H1 (cell line): Measurements from ENCODE around the gene LOXL1. TPM values are rescaled to one million over a fixed set of nuclear protein-coding genes. Genes with fewer than 3 reads are reported as not detected.

Experiments used
- CTCF ChIA-PET: fragments of 300-600 bp; sonication (Branson Sonifier 250); formaldehyde crosslinking; loops from one replicate; lab custom pipeline; 2021; ENCODE audit not compliant: partially characterized antibody; lab: Charles Lee
- POLR2A ChIA-PET: fragments of 300-600 bp; sonication (Branson Sonifier 250); formaldehyde crosslinking; loops from one replicate; lab custom pipeline; 2021; ENCODE audit warnings: inconsistent platforms; ENCODE audit not compliant: partially characterized antibody; lab: Charles Lee
- DNase-seq, 2 experiments: peaks; one replicate each; pipeline versions ENCODE4 v3.0.0 to v3.0.0-alpha.2; 2010 to 2022; ENCODE audit warnings: low spot score in 2 of 2, low read depth in 1 of 2, mixed read lengths in 1 of 2
- FAIRE-seq: peaks from 2 replicates; lab custom pipeline; 2011; peaks lifted over from hg19 to GRCh38; lab: Jason Lieb, UNC
- H2AFZ ChIP-seq: 2 replicates; pipeline ENCODE4 v1.8.1; 2012; ENCODE audit warnings: low read length, inconsistent platforms
- H2AK5ac ChIP-seq: 2 replicates; pipeline ENCODE4 v1.6.1; 2013; ENCODE audit warnings: low read depth, low read length
- H2BK120ac ChIP-seq: replicated peaks from 2 replicates; pipeline ENCODE3; 2013; ENCODE audit warnings: low read depth, low read length, inconsistent platforms
- H2BK12ac ChIP-seq: 2 replicates; pipeline ENCODE4 v1.6.1; 2013; ENCODE audit warnings: low read depth, low read length
- H2BK15ac ChIP-seq: 2 replicates; pipeline ENCODE4 v1.6.1; 2013; ENCODE audit warnings: low read length
- H2BK20ac ChIP-seq: 2 replicates; pipeline ENCODE4 v1.6.1; 2013; ENCODE audit warnings: low read length
- H2BK5ac ChIP-seq: 2 replicates; pipeline ENCODE4 v1.6.1; 2013; ENCODE audit warnings: low read depth, low read length
- H3K14ac ChIP-seq: 2 replicates; pipeline ENCODE4 v1.6.1; 2013; ENCODE audit warnings: inconsistent platforms; ENCODE audit not compliant: insufficient read length
- H3K18ac ChIP-seq: 2 replicates; pipeline ENCODE4 v1.6.1; 2013; ENCODE audit warnings: low read length; ENCODE audit errors: extremely low read depth
- H3K23ac ChIP-seq: 2 replicates; pipeline ENCODE4 v1.6.1; 2013; ENCODE audit warnings: inconsistent platforms; ENCODE audit not compliant: insufficient read length
- H3K23me2 ChIP-seq: 2 replicates; pipeline ENCODE4 v1.6.1; 2013; ENCODE audit warnings: low read depth, low read length
- H3K27ac ChIP-seq: 2 replicates; pipeline ENCODE4 v1.6.1; 2011; ENCODE audit warnings: low read depth, low read length, inconsistent platforms
- H3K27me3 ChIP-seq, 4 experiments: replicated peaks in 1 of 4; 1 replicate in 1 of 4; 2 replicates in 3 of 4; pipeline versions ENCODE4 v1.6.1 to v1.8.1; 2011 to 2013; ENCODE audit warnings: low read length in 3 of 4, mild to moderate bottlenecking in 3 of 4, inconsistent platforms in 2 of 4, mixed read lengths in 2 of 4, moderate library complexity in 1 of 4; ENCODE audit not compliant: control insufficient read depth in 3 of 4, insufficient read depth in 3 of 4; ENCODE audit errors: extremely low read depth in 1 of 4
- H3K36me3 ChIP-seq, 4 experiments: 2 replicates each; pipeline versions ENCODE4 v1.6.1 to v1.8.1; 2011 to 2013; ENCODE audit warnings: mild to moderate bottlenecking in 4 of 4, low read length in 3 of 4, moderate library complexity in 2 of 4, control low read depth in 1 of 4, inconsistent platforms in 1 of 4; ENCODE audit not compliant: insufficient read depth in 4 of 4, control insufficient read depth in 2 of 4
- H3K4ac ChIP-seq: replicated peaks from 2 replicates; pipeline ENCODE3; 2013; ENCODE audit warnings: low read length, low read depth, mixed read lengths, inconsistent platforms; ENCODE audit not compliant: insufficient read length
- H3K4me1 ChIP-seq, 4 experiments: replicated peaks in 1 of 4; 1 replicate in 1 of 4; 2 replicates in 3 of 4; pipeline versions ENCODE4 v1.6.1 to v1.8.1; 2011 to 2013; ENCODE audit warnings: low read length in 3 of 4, inconsistent platforms in 2 of 4, mixed read lengths in 1 of 4; ENCODE audit not compliant: insufficient read depth in 4 of 4, control insufficient read depth in 3 of 4
- H3K4me2 ChIP-seq, 2 experiments: 2 replicates each; pipeline versions ENCODE4 v1.6.1 to v1.8.1; 2011 to 2013; ENCODE audit warnings: low read depth in 2 of 2, low read length in 2 of 2, control low read depth in 1 of 2, inconsistent platforms in 1 of 2, mild to moderate bottlenecking in 1 of 2; ENCODE audit not compliant: insufficient read depth in 1 of 2
- H3K4me3 ChIP-seq, 4 experiments: fragments of 200-600, 300-600 bp in 1 of 4; sonication (generic), shearing (Covaris generic), sonication (Bioruptor Twin) in 1 of 4; 2 replicates each; pipeline versions ENCODE4 v1.5.1 to v1.8.1; 2011 to 2016; ENCODE audit warnings: low read length in 4 of 4, low read depth in 3 of 4, control low read depth in 2 of 4, inconsistent platforms in 2 of 4, mild to moderate bottlenecking in 2 of 4, mixed read lengths in 1 of 4, moderate library complexity in 1 of 4; ENCODE audit not compliant: insufficient read depth in 2 of 4; ENCODE audit errors: extremely low read depth in 1 of 4
- H3K56ac ChIP-seq: replicated peaks from 2 replicates; pipeline ENCODE3; 2013; ENCODE audit warnings: low read depth, mild to moderate bottlenecking, mixed read lengths, low read length, inconsistent platforms; ENCODE audit not compliant: insufficient read length
- H3K79me1 ChIP-seq: 2 replicates; pipeline ENCODE4 v1.6.1; 2013; ENCODE audit warnings: low read depth, low read length, control low read depth
- H3K79me2 ChIP-seq, 2 experiments: 2 replicates each; pipeline versions ENCODE4 v1.6.1 to v1.8.1; 2012 to 2013; ENCODE audit warnings: low read length in 2 of 2, mild to moderate bottlenecking in 2 of 2, inconsistent platforms in 1 of 2; ENCODE audit not compliant: insufficient read depth in 2 of 2, control insufficient read depth in 1 of 2
- H3K9ac ChIP-seq, 4 experiments: replicated peaks in 1 of 4; 1 replicate in 1 of 4; 2 replicates in 3 of 4; pipeline versions ENCODE4 v1.6.1 to v1.8.1; 2011 to 2013; ENCODE audit warnings: low read depth in 3 of 4, low read length in 3 of 4, control low read depth in 2 of 4, mild to moderate bottlenecking in 2 of 4, moderate library complexity in 2 of 4, inconsistent platforms in 1 of 4; ENCODE audit errors: extremely low read depth in 1 of 4
- H3K9me3 ChIP-seq, 2 experiments: 2 replicates each; pipeline versions ENCODE4 v1.6.1 to v1.8.1; 2012 to 2013; ENCODE audit warnings: mild to moderate bottlenecking in 2 of 2, moderate library complexity in 2 of 2, control low read depth in 1 of 2, inconsistent platforms in 1 of 2, low read depth in 1 of 2, low read length in 1 of 2, mixed read lengths in 1 of 2; ENCODE audit not compliant: insufficient read depth in 2 of 2
- H4K20me1 ChIP-seq, 2 experiments: replicated peaks in 1 of 2; 2 replicates each; pipeline versions ENCODE3 to v1.8.1; 2011 to 2013; ENCODE audit warnings: inconsistent platforms in 2 of 2, low read length in 2 of 2, mild to moderate bottlenecking in 1 of 2; ENCODE audit not compliant: insufficient read depth in 2 of 2, control insufficient read depth in 1 of 2
- H4K5ac ChIP-seq: 2 replicates; pipeline ENCODE4 v1.6.1; 2013; ENCODE audit warnings: low read length, low read depth, mixed read lengths, inconsistent platforms; ENCODE audit not compliant: insufficient read length
- H4K8ac ChIP-seq: 2 replicates; pipeline ENCODE4 v1.8.0; 2013; ENCODE audit warnings: mild to moderate bottlenecking, moderate library complexity, low read length, inconsistent platforms; ENCODE audit not compliant: insufficient read depth; ENCODE audit errors: extremely low read depth
- H4K91ac ChIP-seq: replicated peaks from 2 replicates; pipeline ENCODE3; 2013; ENCODE audit warnings: low read length, mixed read lengths, inconsistent platforms; ENCODE audit not compliant: insufficient read length
- FOSL1 ChIP-seq: IDR thresholded peaks from 2 replicates; pipeline ENCODE4 v1.6.1; 2011; ENCODE audit warnings: mild to moderate bottlenecking, low read depth, low read length, moderate library complexity; ENCODE audit not compliant: insufficient read depth
- GTF2F1 ChIP-seq: IDR thresholded peaks from 2 replicates; pipeline ENCODE4 v1.6.1; 2012; ENCODE audit warnings: low read depth, low read length, improper control_type of control experiment, borderline replicate concordance
- RAD21 ChIP-seq, 2 experiments: IDR thresholded peaks in 1 of 2; conservative IDR thresholded peaks in 1 of 2; 2 replicates each; pipeline ENCODE4 v1.6.1; 2011; ENCODE audit warnings: low read depth in 2 of 2, low read length in 2 of 2, improper control_type of control experiment in 1 of 2, inconsistent platforms in 1 of 2, mild to moderate bottlenecking in 1 of 2, moderate library complexity in 1 of 2
- RNF2 ChIP-seq: fragments of 200-900, 300-1000 bp; sonication (generic); IDR thresholded peaks from 2 replicates; pipeline ENCODE4 v1.7.1; 2016; ENCODE audit warnings: borderline replicate concordance, low read depth, mild to moderate bottlenecking, antibody characterized with exemption, low read length; ENCODE audit not compliant: poor library complexity, severe bottlenecking; ENCODE audit errors: missing control alignments
- RXRA ChIP-seq: IDR thresholded peaks from 2 replicates; pipeline ENCODE4 v1.6.1; 2011; ENCODE audit warnings: low read depth, mild to moderate bottlenecking, low read length, moderate library complexity; ENCODE audit not compliant: insufficient read depth
- SP1 ChIP-seq: IDR thresholded peaks from 2 replicates; pipeline ENCODE4 v1.6.1; 2011; ENCODE audit warnings: low read depth, low read length
- SRF ChIP-seq: IDR thresholded peaks from 2 replicates; pipeline ENCODE4 v1.6.1; 2011; ENCODE audit warnings: mild to moderate bottlenecking, low read depth, low read length, moderate library complexity
- TAF7 ChIP-seq: optimal IDR thresholded peaks from 2 replicates; pipeline ENCODE3; 2011; ENCODE audit warnings: low read depth, mild to moderate bottlenecking, inconsistent platforms, low read length, moderate library complexity, borderline replicate concordance
- TCF12 ChIP-seq: IDR thresholded peaks from 2 replicates; pipeline ENCODE4 v1.6.1; 2011; ENCODE audit warnings: low read depth, mild to moderate bottlenecking, low read length
- TEAD4 ChIP-seq: IDR thresholded peaks from 2 replicates; pipeline ENCODE4 v1.6.1; 2012; ENCODE audit warnings: low read depth, low read length, inconsistent platforms, mixed read lengths
- YY1 ChIP-seq: IDR thresholded peaks from 2 replicates; pipeline ENCODE4 v1.6.1; 2011; ENCODE audit warnings: low read depth, mild to moderate bottlenecking, low read length
- WGBS, 2 experiments: shearing (Covaris generic) in 1 of 2; methylation state at CpG; one replicate each; pipeline versions ENCODE4 v1.1.6 to v1.1.7; 2013 to 2015; ENCODE audit warnings: low lambda C conversion rate in 2 of 2, mixed read lengths in 2 of 2, inconsistent platforms in 1 of 2, low coverage in 1 of 2, missing lambda C conversion rate in 1 of 2; ENCODE audit not compliant: insufficient replicate concordance in 2 of 2, insufficient coverage in 1 of 2, insufficient read length in 1 of 2; ENCODE audit errors: extremely low coverage in 1 of 2, missing lambda C conversion rate in 1 of 2; 5-methylcytosine and 5-hydroxymethylcytosine counted together
- polyA plus RNA-seq, 7 experiments: library from polyadenylated mRNA; depleted of rRNA in 3 of 7; stranded (reverse) in 5 of 7; unstranded in 2 of 7; fragments of >200 nt in 5 of 7; fragments of 200-250 nt in 2 of 7; gene quantifications; 1 replicate in 5 of 7; 2 replicates in 1 of 7; 4 replicates in 1 of 7; pipeline versions ENCODE4 v1.2.1 to v1.2.3, GENCODE V29; 2011 to 2013; ENCODE audit warnings: missing spikeins in 2 of 7, mixed read lengths in 2 of 7
- total RNA-seq: library from RNA; stranded (reverse); fragmentation: NEBNext Ultra II Directional; extraction: Animal tissue kit (Norgen Biotek cat#: 25700); gene quantifications from 2 replicates; pipeline ENCODE4 v1.2.1, GENCODE V29; 2021
- TF ChIP-seq, protein P1 (sequence below): IDR thresholded peaks from 2 replicates; pipeline ENCODE4 v1.6.1; 2011; ENCODE audit warnings: low read depth, mild to moderate bottlenecking, low read length; ENCODE audit not compliant: insufficient read depth
- TF ChIP-seq, protein P2 (sequence below): IDR thresholded peaks from 2 replicates; pipeline ENCODE4 v1.6.1; 2012; ENCODE audit warnings: inconsistent platforms

The LOXL1 gene
- total and polyA plus RNA-seq, 2 of the 8 experiments (the other 6 are each of a cell fraction or from before 2014, with no cell fraction given): 8.1 to 14.4 TPM

DNA sequence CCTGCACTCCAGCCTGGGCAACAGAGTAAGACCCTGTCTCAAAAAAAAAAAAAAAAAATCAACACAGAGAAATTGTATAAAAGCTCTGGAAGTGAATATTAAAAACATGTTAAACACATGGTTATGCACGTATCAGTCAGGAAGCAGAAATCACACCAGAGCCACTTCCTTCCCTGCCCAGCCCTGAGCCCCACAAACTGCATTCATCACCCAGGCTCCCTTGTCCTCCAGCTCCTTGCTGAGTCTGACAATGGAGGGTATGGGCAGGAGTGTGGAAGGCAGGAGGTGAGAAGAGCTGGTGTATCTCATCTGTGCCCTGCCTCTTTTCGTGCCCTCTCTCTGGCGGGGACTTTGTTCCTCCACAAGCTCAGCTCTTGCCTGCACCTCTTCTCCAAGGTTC is 12.1 kb upstream of the LOXL1 start:
- Histone ChIP-seq H3K18ac (no peak overlapping the region), H2BK15ac (no peak overlapping the region), H3K36me3 (peaks cover 0 to 11% (median 0%) of the 10 kb centered on the region in 4 experiments; a peak in 1 of 8 replicates), H4K20me1 (no peaks in the 10 kb centered on the region), H3K9ac (no peak overlapping the region), H3K27ac (no peak overlapping the region), H3K4me2 (no peak overlapping the region), H2BK120ac (no peak overlapping the region), H3K4ac (no peak overlapping the region), H4K5ac (no peak overlapping the region), H2AFZ (no peak overlapping the region), H2BK20ac (no peak overlapping the region), H3K79me1 (no peaks in the 10 kb centered on the region), H3K27me3 (no peaks in the 10 kb centered on the region), H3K4me1 (peaks cover 0 to 5% (median 0%) of the 10 kb centered on the region in 4 experiments; a peak in 1 of 7 replicates), H3K79me2 (no peaks in the 10 kb centered on the region), H2BK5ac (no peak overlapping the region), H3K14ac (no peak overlapping the region), H3K56ac (no peak overlapping the region), H3K23ac (no peak overlapping the region), H3K4me3 (no peak overlapping the region), H2AK5ac (no peak overlapping the region), H3K9me3 (no peaks in the 10 kb centered on the region), H2BK12ac (no peak overlapping the region), H4K91ac (no peak overlapping the region), H3K23me2 (no peaks in the 10 kb centered on the region), H4K8ac (no peak overlapping the region)
- no peak for DNase-seq
- ChIA-PET POLR2A (no interaction called here), CTCF (interaction anchor here (0.6 to 4.0 kb wide), 6 partner anchors 9 to 40 kb away, joined by 3 to 13 read pairs (median 6); partner anchors contain the start of gene TBC1D21)
- no peak for TF ChIP-seq RXRA
- TF ChIP-seq, protein P1, sequence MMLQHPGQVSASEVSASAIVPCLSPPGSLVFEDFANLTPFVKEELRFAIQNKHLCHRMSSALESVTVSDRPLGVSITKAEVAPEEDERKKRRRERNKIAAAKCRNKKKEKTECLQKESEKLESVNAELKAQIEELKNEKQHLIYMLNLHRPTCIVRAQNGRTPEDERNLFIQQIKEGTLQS: no peak
- TF ChIP-seq SP1: no peak
- no peak for TF ChIP-seq RAD21 (IDR thresholded peaks at IDR 0.05 in 1 of 2, conservative IDR thresholded peaks at IDR 0.05 in 1 of 2; ENCODE audit: low read depth in 2 of 2, low read length in 2 of 2)
- TF ChIP-seq TCF12: no peak
- no peak for TF ChIP-seq YY1
- no peak for TF ChIP-seq TAF7
- TF ChIP-seq RNF2: no peak
- TF ChIP-seq SRF: no peak
- TF ChIP-seq FOSL1: no peak
- TF ChIP-seq, protein P2, sequence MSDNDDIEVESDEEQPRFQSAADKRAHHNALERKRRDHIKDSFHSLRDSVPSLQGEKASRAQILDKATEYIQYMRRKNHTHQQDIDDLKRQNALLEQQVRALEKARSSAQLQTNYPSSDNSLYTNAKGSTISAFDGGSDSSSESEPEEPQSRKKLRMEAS: no peak
- no peak for TF ChIP-seq TEAD4
- TF ChIP-seq GTF2F1: no peak
- no peak for FAIRE-seq
- 86% methylated on average over 3 of the region's 3 CpGs; no CpG with 5 or more reads in 1 of the 2 experiments for WGBS, 2 experiments
